HL-60 (cell line): Measurements from ENCODE around the gene SEMG1.

Source experiments
- CTCF ChIP-seq: IDR thresholded peaks from one replicate; pipeline ENCODE4 v1.5.1; 2011; ENCODE audit warnings: low read length, control low read depth, inconsistent platforms; ENCODE audit not compliant: insufficient read depth
- GABPA ChIP-seq: IDR thresholded peaks from 2 replicates; pipeline ENCODE4 v1.6.1; 2012; ENCODE audit warnings: low read depth
- POLR2AphosphoS5 ChIP-seq: IDR thresholded peaks from 2 replicates; pipeline ENCODE4 v1.6.1; 2012; ENCODE audit warnings: low read depth
- SPI1 ChIP-seq: IDR thresholded peaks from 2 replicates; pipeline ENCODE4 v1.6.1; 2012; ENCODE audit warnings: low read depth, mild to moderate bottlenecking, borderline replicate concordance

GRCh38 chr20:45238139-45238538 lies 31.3 kb downstream of the SEMG1 start:
- no peak for TF ChIP-seq POLR2AphosphoS5
- TF ChIP-seq CTCF, result no peak
- TF ChIP-seq SPI1, result no peak
- TF ChIP-seq GABPA, result no peak
